ENCODE results near the gene MAPK6. TPM values are rescaled to one million over a fixed set of nuclear protein-coding genes. Genes with fewer than 3 reads are reported as not detected.

The MAPK6 gene
- total and polyA plus RNA-seq, 9 of the 15 experiments (the other 6 are each of a cell fraction or from before 2014, with no cell fraction given) = 28.5 to 97.1 (median 74.0) TPM

DNA sequence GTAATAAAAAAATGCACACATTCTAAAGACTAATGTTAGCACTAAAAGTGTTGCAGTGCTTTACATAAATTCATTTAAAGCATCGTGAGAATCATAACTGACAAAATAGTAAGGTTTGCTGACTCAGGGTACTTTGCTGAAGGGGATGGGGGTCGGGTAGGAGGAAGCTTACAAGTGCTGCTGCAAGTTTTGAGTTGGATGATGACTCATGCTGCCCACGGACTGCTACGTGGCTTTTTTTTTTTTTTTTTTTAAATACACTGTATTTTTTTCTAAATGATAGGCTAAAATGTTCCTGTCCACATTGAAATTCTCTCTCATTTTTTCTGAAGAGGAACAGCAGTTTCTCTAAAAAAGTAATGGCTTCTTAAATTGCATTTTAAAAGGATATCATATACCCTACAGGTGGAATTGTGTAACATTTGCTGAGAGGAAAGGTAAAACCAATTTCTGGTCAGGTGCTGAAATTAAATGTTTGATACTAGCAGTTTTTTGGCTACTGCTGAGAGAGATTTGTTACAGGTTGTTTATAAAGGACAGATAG, 2.2 kb downstream of the MAPK6 start (continued):
- no peak for TF ChIP-seq ZNF146 (CRISPR knock-in tag; IDR thresholded peaks at IDR 0.05; ENCODE audit: unreplicated experiment)
- TF ChIP-seq SAFB (IDR thresholded peaks at IDR 0.05; ENCODE audit: borderline replicate concordance, low read depth, low read length) = no peak
- TF ChIP-seq MLX (CRISPR knock-in tag; conservative IDR thresholded peaks at IDR 0.05) = no peak
- no peak for TF ChIP-seq TCFL5 (CRISPR knock-in tag; conservative IDR thresholded peaks at IDR 0.05)
- no peak for TF ChIP-seq ZBED1 (IDR thresholded peaks at IDR 0.05)
- peak; percentile 78 for TF ChIP-seq CREM (IDR thresholded peaks at IDR 0.05; ENCODE audit: low read depth)
- TF ChIP-seq XRCC4 (IDR thresholded peaks at IDR 0.05; ENCODE audit: extremely low read depth, insufficient read depth, insufficient read length) = no peak
- TF ChIP-seq SMC3 (conservative IDR thresholded peaks at IDR 0.05; ENCODE audit: insufficient read depth, low read depth, low read length) = no peak
- no peak for TF ChIP-seq SREBF1 (IDR thresholded peaks at IDR 0.05; ENCODE audit: borderline replicate concordance, low read depth, low read length)
- no peak for TF ChIP-seq ZBTB17 (CRISPR knock-in tag; IDR thresholded peaks at IDR 0.05)
- TF ChIP-seq KDM4B (IDR thresholded peaks at IDR 0.05; ENCODE audit: borderline replicate concordance in 2 of 2, low read depth in 1 of 2) = no peak
- no peak for TF ChIP-seq ZSCAN32 (CRISPR knock-in tag; IDR thresholded peaks at IDR 0.05)
- TF ChIP-seq, protein P1, sequence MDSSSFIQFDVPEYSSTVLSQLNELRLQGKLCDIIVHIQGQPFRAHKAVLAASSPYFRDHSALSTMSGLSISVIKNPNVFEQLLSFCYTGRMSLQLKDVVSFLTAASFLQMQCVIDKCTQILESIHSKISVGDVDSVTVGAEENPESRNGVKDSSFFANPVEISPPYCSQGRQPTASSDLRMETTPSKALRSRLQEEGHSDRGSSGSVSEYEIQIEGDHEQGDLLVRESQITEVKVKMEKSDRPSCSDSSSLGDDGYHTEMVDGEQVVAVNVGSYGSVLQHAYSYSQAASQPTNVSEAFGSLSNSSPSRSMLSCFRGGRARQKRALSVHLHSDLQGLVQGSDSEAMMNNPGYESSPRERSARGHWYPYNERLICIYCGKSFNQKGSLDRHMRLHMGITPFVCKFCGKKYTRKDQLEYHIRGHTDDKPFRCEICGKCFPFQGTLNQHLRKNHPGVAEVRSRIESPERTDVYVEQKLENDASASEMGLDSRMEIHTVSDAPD (CRISPR knock-in tag; IDR thresholded peaks at IDR 0.05) = no peak
- no peak for TF ChIP-seq ATF1 (CRISPR knock-in tag; IDR thresholded peaks at IDR 0.05)
- peak; percentile 77 for TF ChIP-seq ATF1 (tag; IDR thresholded peaks at IDR 0.05)
- peak; percentile 29 to 31; a peak in 2 of 4 replicates for TF ChIP-seq TRIM24 (IDR thresholded peaks at IDR 0.05)
- TF ChIP-seq ZNF583 (CRISPR knock-in tag; IDR thresholded peaks at IDR 0.05) = no peak
- peak; percentile 47; the same call in 1 of the 2 replicates for TF ChIP-seq SMAD4 (CRISPR knock-in tag; conservative IDR thresholded peaks at IDR 0.05)
- TF ChIP-seq KLF10 (CRISPR knock-in tag; IDR thresholded peaks at IDR 0.05) = no peak
- no peak for TF ChIP-seq KLF1 (tag; IDR thresholded peaks at IDR 0.05)
- TF ChIP-seq, protein P2, sequence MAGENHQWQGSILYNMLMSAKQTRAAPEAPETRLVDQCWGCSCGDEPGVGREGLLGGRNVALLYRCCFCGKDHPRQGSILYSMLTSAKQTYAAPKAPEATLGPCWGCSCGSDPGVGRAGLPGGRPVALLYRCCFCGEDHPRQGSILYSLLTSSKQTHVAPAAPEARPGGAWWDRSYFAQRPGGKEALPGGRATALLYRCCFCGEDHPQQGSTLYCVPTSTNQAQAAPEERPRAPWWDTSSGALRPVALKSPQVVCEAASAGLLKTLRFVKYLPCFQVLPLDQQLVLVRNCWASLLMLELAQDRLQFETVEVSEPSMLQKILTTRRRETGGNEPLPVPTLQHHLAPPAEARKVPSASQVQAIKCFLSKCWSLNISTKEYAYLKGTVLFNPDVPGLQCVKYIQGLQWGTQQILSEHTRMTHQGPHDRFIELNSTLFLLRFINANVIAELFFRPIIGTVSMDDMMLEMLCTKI (IDR thresholded peaks at IDR 0.05; ENCODE audit: partially characterized antibody) = no peak
- no peak for TF ChIP-seq KHSRP (IDR thresholded peaks at IDR 0.05)
- TF ChIP-seq HDGF (IDR thresholded peaks at IDR 0.05) = no peak
- TF ChIP-seq SNRNP70 (optimal IDR thresholded peaks at IDR 0.05; ENCODE audit: low read depth, low read length) = no peak
- TF ChIP-seq, protein P3, sequence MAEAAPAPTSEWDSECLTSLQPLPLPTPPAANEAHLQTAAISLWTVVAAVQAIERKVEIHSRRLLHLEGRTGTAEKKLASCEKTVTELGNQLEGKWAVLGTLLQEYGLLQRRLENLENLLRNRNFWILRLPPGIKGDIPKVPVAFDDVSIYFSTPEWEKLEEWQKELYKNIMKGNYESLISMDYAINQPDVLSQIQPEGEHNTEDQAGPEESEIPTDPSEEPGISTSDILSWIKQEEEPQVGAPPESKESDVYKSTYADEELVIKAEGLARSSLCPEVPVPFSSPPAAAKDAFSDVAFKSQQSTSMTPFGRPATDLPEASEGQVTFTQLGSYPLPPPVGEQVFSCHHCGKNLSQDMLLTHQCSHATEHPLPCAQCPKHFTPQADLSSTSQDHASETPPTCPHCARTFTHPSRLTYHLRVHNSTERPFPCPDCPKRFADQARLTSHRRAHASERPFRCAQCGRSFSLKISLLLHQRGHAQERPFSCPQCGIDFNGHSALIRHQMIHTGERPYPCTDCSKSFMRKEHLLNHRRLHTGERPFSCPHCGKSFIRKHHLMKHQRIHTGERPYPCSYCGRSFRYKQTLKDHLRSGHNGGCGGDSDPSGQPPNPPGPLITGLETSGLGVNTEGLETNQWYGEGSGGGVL (CRISPR knock-in tag; IDR thresholded peaks at IDR 0.05) = no peak

All from K562 (cell line).